Measurements from ENCODE around the gene CTDSP2.
A peak's percentile ranks its signal among the peaks of the same experiment; 100 is the strongest.

Gene CTDSP2

GRCh38 chr12:57839996-57840395 lies 6.5 kb downstream of the CTDSP2 start:
- H3K9me3 ChIP-seq (ENCODE audit: control insufficient read depth in 1 of 2, low read length in 2 of 2) = no peaks in the 10 kb centered on the region
- peak overlapping the region in 1 of 2 donors; percentile 82 for H3K4me3 ChIP-seq (ENCODE audit: low read depth in 1 of 2, low read length in 2 of 2)
- H3K4me1 ChIP-seq (ENCODE audit: control insufficient read depth in 1 of 2, insufficient read depth in 2 of 2, low read length in 2 of 2) = peaks cover 79 to 89% of the 10 kb centered on the region in 2 donors
- peaks cover 0 to 6% of the 10 kb centered on the region in 2 donors for H3K36me3 ChIP-seq (ENCODE audit: control insufficient read depth in 1 of 2, insufficient read depth in 2 of 2, low read length in 2 of 2)
- no peaks in the 10 kb centered on the region for H3K27me3 ChIP-seq (ENCODE audit: low read depth, low read length)
- H3K27ac ChIP-seq (ENCODE audit: low read length) = peak overlapping the region; percentile 53

- peaks cover 0 to 6% of the 10 kb centered on the region in 2 donors for H3K36me3 ChIP-seq (ENCODE audit: control insufficient read depth in 1 of 2, insufficient read depth in 2 of 2, low read length in 2 of 2)
- H3K4me3 ChIP-seq (ENCODE audit: low read depth in 1 of 2, low read length in 2 of 2) = peak overlapping the region; percentile 2 to 30
- H3K27ac ChIP-seq (ENCODE audit: low read length) = peak overlapping the region; percentile 35
- H3K9me3 ChIP-seq (ENCODE audit: control insufficient read depth in 1 of 2, low read length in 2 of 2) = no peaks in the 10 kb centered on the region
- H3K27me3 ChIP-seq (ENCODE audit: low read depth, low read length) = no peaks in the 10 kb centered on the region
- H3K4me1 ChIP-seq (ENCODE audit: control insufficient read depth in 1 of 2, insufficient read depth in 2 of 2, low read length in 2 of 2) = peaks cover 84 to 99% of the 10 kb centered on the region in 2 donors
These were observed 7.8 kb downstream of the CTDSP2 start for GRCh38 chr12:57838594-57839302.

- H3K4me3 ChIP-seq (ENCODE audit: low read depth in 1 of 2, low read length in 2 of 2) = peak overlapping the region; percentile 30 to 34
- no peaks in the 10 kb centered on the region for H3K27me3 ChIP-seq (ENCODE audit: low read depth, low read length)
- H3K4me1 ChIP-seq (ENCODE audit: control insufficient read depth in 1 of 2, insufficient read depth in 2 of 2, low read length in 2 of 2) = peaks cover 88 to 99% of the 10 kb centered on the region in 2 donors
- peaks cover 0 to 6% of the 10 kb centered on the region in 2 donors for H3K36me3 ChIP-seq (ENCODE audit: control insufficient read depth in 1 of 2, insufficient read depth in 2 of 2, low read length in 2 of 2)
- H3K9me3 ChIP-seq (ENCODE audit: control insufficient read depth in 1 of 2, low read length in 2 of 2) = no peaks in the 10 kb centered on the region
- peak overlapping the region; percentile 35 for H3K27ac ChIP-seq (ENCODE audit: low read length)
These were observed 8.5 kb downstream of the CTDSP2 start for GRCh38 chr12:57837864-57838562.

GRCh38 chr12:57836442-57837375 lies 9.8 kb downstream of the CTDSP2 start:
- peak overlapping the region; percentile 78 for H3K27ac ChIP-seq (ENCODE audit: low read length)
- no peaks in the 10 kb centered on the region for H3K27me3 ChIP-seq (ENCODE audit: low read depth, low read length)
- H3K36me3 ChIP-seq (ENCODE audit: control insufficient read depth in 1 of 2, insufficient read depth in 2 of 2, low read length in 2 of 2) = no peaks in the 10 kb centered on the region
- peak overlapping the region; percentile 34 to 38 for H3K4me3 ChIP-seq (ENCODE audit: low read depth in 1 of 2, low read length in 2 of 2)
- H3K9me3 ChIP-seq (ENCODE audit: control insufficient read depth in 1 of 2, low read length in 2 of 2) = no peaks in the 10 kb centered on the region
- peaks cover 83 to 99% of the 10 kb centered on the region in 2 donors for H3K4me1 ChIP-seq (ENCODE audit: control insufficient read depth in 1 of 2, insufficient read depth in 2 of 2, low read length in 2 of 2)

GRCh38 chr12:57835366-57836288 lies 10.9 kb downstream of the CTDSP2 start:
- Histone ChIP-seq H3K4me3 (ENCODE audit: low read depth in 1 of 2, low read length in 2 of 2) (peak overlapping the region; percentile 34 to 38), H3K9me3 (ENCODE audit: control insufficient read depth in 1 of 2, low read length in 2 of 2) (no peaks in the 10 kb centered on the region), H3K4me1 (ENCODE audit: control insufficient read depth in 1 of 2, insufficient read depth in 2 of 2, low read length in 2 of 2) (peaks cover 77 to 99% of the 10 kb centered on the region in 2 donors), H3K36me3 (ENCODE audit: control insufficient read depth in 1 of 2, insufficient read depth in 2 of 2, low read length in 2 of 2) (no peaks in the 10 kb centered on the region), H3K27me3 (ENCODE audit: low read depth, low read length) (no peaks in the 10 kb centered on the region), H3K27ac (ENCODE audit: low read length) (peak overlapping the region; percentile 78)

GRCh38 chr12:57834086-57834876 lies 12.2 kb downstream of the CTDSP2 start:
- Histone ChIP-seq H3K27me3 (ENCODE audit: low read depth, low read length) (no peaks in the 10 kb centered on the region), H3K4me1 (ENCODE audit: control insufficient read depth in 1 of 2, insufficient read depth in 2 of 2, low read length in 2 of 2) (peaks cover 72 to 98% of the 10 kb centered on the region in 2 donors), H3K36me3 (ENCODE audit: control insufficient read depth in 1 of 2, insufficient read depth in 2 of 2, low read length in 2 of 2) (peaks cover 3 to 5% of the 10 kb centered on the region in 2 donors)

GRCh38 chr12:57833672-57834071 lies 12.9 kb downstream of the CTDSP2 start:
- H3K27ac ChIP-seq (ENCODE audit: low read length) = peak overlapping the region; percentile 31
- H3K4me1 ChIP-seq (ENCODE audit: control insufficient read depth in 1 of 2, insufficient read depth in 2 of 2, low read length in 2 of 2) = peaks cover 68 to 97% of the 10 kb centered on the region in 2 donors
- H3K4me3 ChIP-seq (ENCODE audit: low read depth in 1 of 2, low read length in 2 of 2) = peak overlapping the region in 1 of 2 donors; percentile 16

More at GRCh38 chr12:57834086-57834876, 12.2 kb downstream of the CTDSP2 start:
- Histone ChIP-seq H3K4me3 (ENCODE audit: low read depth in 1 of 2, low read length in 2 of 2) (no peak overlapping the region), H3K27ac (ENCODE audit: low read length) (peak overlapping the region; percentile 25), H3K9me3 (ENCODE audit: control insufficient read depth in 1 of 2, low read length in 2 of 2) (no peaks in the 10 kb centered on the region)

GRCh38 chr12:57832966-57833365 lies 13.6 kb downstream of the CTDSP2 start:
- Histone ChIP-seq H3K36me3 (ENCODE audit: control insufficient read depth in 1 of 2, insufficient read depth in 2 of 2, low read length in 2 of 2) (peaks cover 15 to 18% of the 10 kb centered on the region in 2 donors), H3K4me3 (ENCODE audit: low read depth in 1 of 2, low read length in 2 of 2) (peak overlapping the region in 1 of 2 donors; percentile 16), H3K27ac (ENCODE audit: low read length) (peak overlapping the region; percentile 31), H3K27me3 (ENCODE audit: low read depth, low read length) (no peaks in the 10 kb centered on the region), H3K4me1 (ENCODE audit: control insufficient read depth in 1 of 2, insufficient read depth in 2 of 2, low read length in 2 of 2) (peaks cover 61 to 90% of the 10 kb centered on the region in 2 donors), H3K9me3 (ENCODE audit: control insufficient read depth in 1 of 2, low read length in 2 of 2) (no peaks in the 10 kb centered on the region)

More at GRCh38 chr12:57833672-57834071, 12.9 kb downstream of the CTDSP2 start:
- no peaks in the 10 kb centered on the region for H3K27me3 ChIP-seq (ENCODE audit: low read depth, low read length)
- H3K9me3 ChIP-seq (ENCODE audit: control insufficient read depth in 1 of 2, low read length in 2 of 2) = no peaks in the 10 kb centered on the region
- peaks cover 9 to 11% of the 10 kb centered on the region in 2 donors for H3K36me3 ChIP-seq (ENCODE audit: control insufficient read depth in 1 of 2, insufficient read depth in 2 of 2, low read length in 2 of 2)

GRCh38 chr12:57830393-57830792 lies 16.1 kb downstream of the CTDSP2 start:
- Histone ChIP-seq H3K4me3 (ENCODE audit: low read depth in 1 of 2, low read length in 2 of 2) (no peak overlapping the region), H3K27ac (ENCODE audit: low read length) (no peak overlapping the region), H3K36me3 (ENCODE audit: control insufficient read depth in 1 of 2, insufficient read depth in 2 of 2, low read length in 2 of 2) (peaks cover 40 to 44% of the 10 kb centered on the region in 2 donors), H3K9me3 (ENCODE audit: control insufficient read depth in 1 of 2, low read length in 2 of 2) (no peaks in the 10 kb centered on the region), H3K4me1 (ENCODE audit: control insufficient read depth in 1 of 2, insufficient read depth in 2 of 2, low read length in 2 of 2) (peaks cover 37 to 65% of the 10 kb centered on the region in 2 donors), H3K27me3 (ENCODE audit: low read depth, low read length) (no peaks in the 10 kb centered on the region)

Data from muscle layer of duodenum (tissue), 2 donors.